H1 (cell line): Measurements from ENCODE around the gene HECTD4. TPM values are rescaled to one million over a fixed set of nuclear protein-coding genes. Genes with fewer than 3 reads are reported as not detected.

ENCODE experiments used
- CHD2 ChIP-seq: IDR thresholded peaks from 2 replicates; pipeline ENCODE4 v1.6.1; 2012; ENCODE audit warnings: low read length, improper control_type of control experiment
- POLR2AphosphoS5 ChIP-seq: IDR thresholded peaks from 2 replicates; pipeline ENCODE4 v1.6.1; 2011; ENCODE audit warnings: low read depth, low read length
- SP1 ChIP-seq: IDR thresholded peaks from 2 replicates; pipeline ENCODE4 v1.6.1; 2011; ENCODE audit warnings: low read depth, low read length
- ZNF274 ChIP-seq: IDR thresholded peaks from 2 replicates; pipeline ENCODE4 v1.7.0; 2012; ENCODE audit warnings: low read length, borderline replicate concordance; ENCODE audit errors: extremely low read depth
- polyA plus RNA-seq, 7 experiments: library from polyadenylated mRNA; depleted of rRNA in 3 of 7; stranded (reverse) in 5 of 7; unstranded in 2 of 7; fragments of >200 nt in 5 of 7; fragments of 200-250 nt in 2 of 7; gene quantifications; 1 replicate in 5 of 7; 2 replicates in 1 of 7; 4 replicates in 1 of 7; pipeline versions ENCODE4 v1.2.1 to v1.2.3, GENCODE V29; 2011 to 2013; ENCODE audit warnings: missing spikeins in 2 of 7, mixed read lengths in 2 of 7
- total RNA-seq: library from RNA; stranded (reverse); fragmentation: NEBNext Ultra II Directional; extraction: Animal tissue kit (Norgen Biotek cat#: 25700); gene quantifications from 2 replicates; pipeline ENCODE4 v1.2.1, GENCODE V29; 2021

HECTD4 gene
- total and polyA plus RNA-seq, 2 of the 8 experiments (the other 6 are each of a cell fraction or from before 2014, with no cell fraction given), result 6.5 to 33.7 TPM

DNA sequence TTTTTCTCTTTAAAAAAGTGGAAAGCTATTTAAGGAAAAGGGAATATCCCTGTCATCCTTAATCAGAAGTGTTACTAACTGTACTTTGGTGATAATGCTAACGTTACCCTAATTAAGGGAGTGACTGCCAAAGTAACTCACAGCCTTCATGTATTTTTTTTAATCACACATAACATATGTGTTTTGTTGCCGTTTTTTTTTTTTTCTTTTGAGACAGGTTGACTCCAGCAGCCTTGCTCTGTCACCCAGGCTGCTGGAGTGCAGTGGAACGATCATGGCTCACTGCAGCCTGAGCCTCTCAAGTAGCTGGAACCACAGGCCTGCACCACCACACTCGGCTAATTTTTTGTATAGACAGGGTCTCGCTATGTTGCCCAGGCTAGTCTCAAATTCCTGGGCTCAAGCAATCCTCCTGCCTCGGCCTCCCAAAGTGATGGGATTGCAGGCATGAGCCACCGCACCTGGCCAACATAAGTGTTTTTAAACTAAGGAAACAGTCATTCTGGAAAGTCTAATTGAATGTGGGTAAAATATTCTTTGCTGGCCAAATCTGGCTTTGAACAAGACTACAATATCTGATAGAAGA, 56.5 kb downstream of the HECTD4 start (continued):
- TF ChIP-seq SP1, result no peak
- TF ChIP-seq POLR2AphosphoS5, result no peak
- TF ChIP-seq ZNF274, result no peak
- TF ChIP-seq CHD2, result no peak
